Suppressor macrophage (primary cell): ENCODE measurements around the gene FOXO1.
A peak's percentile ranks its signal among the peaks of the same experiment; 100 is the strongest.
"Not testable (repeated sequence)": the region's sequence is repeated elsewhere in the genome, so short reads cannot be mapped to it uniquely, and the experiment has no call there.

Experiments
- DNase-seq, 4 experiments: peaks; one replicate each; pipeline ENCODE4 v3.0.0-alpha.2; 2020 to 2022

Gene FOXO1

GRCh38 chr13:40665126-40666044 lies 1.1 kb downstream of the FOXO1 start:
- DNase-seq = peak; percentile 47 to 68 (median 59)

- peak; percentile 56 to 87 (median 76) for DNase-seq
These were observed 1.9 kb downstream of the FOXO1 start for GRCh38 chr13:40664350-40665125.

- not testable (repeated sequence) for DNase-seq
These were observed 2.4 kb downstream of the FOXO1 start for GRCh38 chr13:40664100-40664349.

GRCh38 chr13:40662866-40663265 lies 3.6 kb downstream of the FOXO1 start:
- no peak for DNase-seq

DNA sequence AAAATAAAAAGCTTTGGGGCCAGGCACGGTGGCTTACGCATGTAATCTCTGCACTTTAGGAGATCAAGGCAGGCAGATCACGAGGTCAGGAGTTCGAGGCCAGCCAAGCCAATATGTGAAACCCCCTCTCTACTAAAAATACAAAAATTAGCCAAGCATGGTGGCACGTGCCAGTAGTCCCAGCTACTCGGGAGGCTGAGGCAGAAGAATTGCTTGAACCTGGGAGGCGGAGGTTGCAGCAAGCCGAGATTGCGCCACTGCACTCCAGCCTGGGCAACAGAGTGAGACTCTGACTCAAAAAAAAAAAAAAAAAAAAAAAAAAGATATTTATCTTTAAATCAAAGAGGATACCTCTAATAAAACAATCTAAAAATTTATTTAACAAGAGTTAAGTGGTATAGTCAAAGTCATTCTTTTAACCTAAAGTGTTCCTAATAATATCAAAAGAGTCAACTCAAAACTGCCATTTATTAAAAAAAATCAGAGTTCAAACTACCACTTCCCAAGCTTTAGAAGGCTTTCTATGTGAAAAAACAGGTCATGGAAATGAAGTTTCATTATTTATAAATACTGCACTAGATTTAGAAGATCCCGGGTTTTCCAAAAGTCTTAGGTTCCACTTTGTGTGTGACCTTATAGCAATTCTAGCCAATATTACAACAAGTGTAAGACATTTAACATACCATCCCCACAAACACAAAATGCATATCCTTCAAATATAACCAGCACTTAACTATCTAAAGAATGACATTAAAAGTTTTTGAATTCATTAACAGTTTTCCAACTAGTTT lies 4.4 kb downstream of the FOXO1 start:
- DNase-seq = no peak

DNA sequence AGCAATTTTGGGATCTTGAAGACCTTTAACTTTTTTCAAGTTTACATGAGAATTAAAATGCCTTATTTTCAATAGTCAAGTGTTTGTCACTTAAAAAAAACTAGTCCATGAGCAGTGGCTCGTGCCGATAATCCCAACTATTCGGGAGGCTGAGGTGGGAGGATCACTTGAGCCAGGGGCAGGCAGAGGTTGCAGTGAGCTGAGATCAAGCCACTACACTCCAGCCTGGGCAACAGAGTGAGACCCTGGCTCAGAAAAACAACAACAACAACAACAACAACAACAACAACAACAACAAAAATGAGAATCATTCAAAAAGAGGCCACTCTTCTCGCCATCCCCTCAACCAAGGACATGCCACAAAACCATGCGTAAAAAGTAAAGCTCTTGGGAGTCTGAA lies 5.7 kb downstream of the FOXO1 start:
- DNase-seq = no peak

DNA sequence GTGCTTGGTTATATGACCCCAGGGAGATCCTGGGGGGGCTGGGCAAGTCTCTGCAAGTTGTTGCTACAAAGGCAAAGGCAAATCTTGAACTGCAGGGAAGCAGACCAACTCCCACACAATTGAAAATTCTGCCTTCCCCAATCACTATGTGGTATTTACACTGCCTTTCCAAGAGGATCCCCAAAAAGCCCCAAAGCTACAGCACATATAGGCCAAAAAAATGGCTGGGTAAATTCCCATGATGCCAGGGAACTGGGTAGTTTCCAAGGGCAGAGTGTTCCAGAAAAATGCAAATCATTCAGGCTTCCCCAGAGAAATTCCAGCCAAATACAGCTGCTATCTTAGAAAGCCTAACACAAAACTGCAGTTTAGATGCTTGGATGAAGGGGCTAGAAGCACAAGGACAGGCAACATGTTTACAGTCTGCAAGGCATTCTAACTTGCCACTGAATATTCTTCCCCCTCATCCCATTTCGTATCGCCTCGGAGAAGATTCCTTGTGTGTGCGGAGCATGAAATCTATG lies 6.2 kb downstream of the FOXO1 start:
- DNase-seq = peak in 3 of 4 experiments; percentile 39 to 40 (median 39)

DNA sequence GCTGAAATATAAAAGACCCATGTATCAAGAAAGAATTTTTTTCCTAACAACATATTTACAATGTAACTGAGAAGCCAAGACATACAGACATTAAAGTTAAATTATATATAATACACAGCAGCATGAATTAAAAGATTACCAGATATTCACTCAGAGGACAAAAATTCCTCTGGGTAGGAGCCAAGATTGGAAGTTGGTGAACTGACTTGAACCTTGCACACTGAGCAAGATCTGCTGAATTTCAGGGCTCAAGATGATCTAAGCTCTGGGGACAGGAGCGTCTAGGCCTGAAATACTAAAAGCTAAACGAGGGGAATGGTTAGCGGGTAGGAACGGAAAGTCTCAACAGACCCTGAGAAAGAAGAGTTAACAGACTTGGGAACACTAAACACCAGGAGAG lies 8.5 kb downstream of the FOXO1 start:
- no peak for DNase-seq

GRCh38 chr13:40657307-40657706 lies 9.1 kb downstream of the FOXO1 start:
- no peak for DNase-seq

GRCh38 chr13:40656358-40656757 lies 10.1 kb downstream of the FOXO1 start:
- peak in 2 of 4 experiments; percentile 57 to 68 for DNase-seq

DNA sequence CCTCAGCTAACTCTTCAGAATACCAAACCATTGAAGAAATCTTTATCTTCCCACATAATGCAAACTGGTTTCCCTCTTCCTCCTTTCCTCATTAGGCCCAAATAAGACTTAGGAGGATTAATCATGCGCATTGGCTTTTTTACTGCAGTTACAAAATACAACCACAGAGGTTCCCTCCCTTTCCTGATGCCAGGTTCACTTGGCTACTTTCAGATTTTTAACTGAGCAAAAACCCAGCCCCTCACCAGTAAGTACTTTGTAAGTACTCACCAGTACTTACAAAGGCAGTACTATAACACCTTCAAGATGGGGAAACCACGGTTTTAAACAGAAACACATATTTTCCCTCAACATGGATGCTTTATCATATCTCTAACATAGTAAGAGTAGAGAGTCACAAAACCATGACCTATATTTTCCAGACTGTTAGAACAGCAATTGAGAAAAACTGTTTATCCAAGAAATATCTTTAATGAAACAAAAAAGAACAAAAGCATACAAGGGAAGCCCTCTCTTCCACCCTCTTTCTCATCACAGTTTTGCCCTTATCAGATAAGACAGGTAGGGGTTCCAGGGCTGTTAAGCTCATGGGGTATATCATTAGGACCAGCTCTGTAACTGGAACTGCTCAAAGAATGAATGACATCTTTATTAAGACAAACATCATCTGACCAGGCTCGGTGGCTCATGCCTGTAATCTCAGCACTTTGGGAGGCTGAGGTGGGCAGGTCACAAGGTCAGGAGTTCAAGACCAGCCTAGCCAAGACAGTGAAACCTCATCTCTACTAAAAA lies 12.7 kb downstream of the FOXO1 start:
- peak in 3 of 4 experiments; percentile 30 to 69 (median 61) for DNase-seq

DNA sequence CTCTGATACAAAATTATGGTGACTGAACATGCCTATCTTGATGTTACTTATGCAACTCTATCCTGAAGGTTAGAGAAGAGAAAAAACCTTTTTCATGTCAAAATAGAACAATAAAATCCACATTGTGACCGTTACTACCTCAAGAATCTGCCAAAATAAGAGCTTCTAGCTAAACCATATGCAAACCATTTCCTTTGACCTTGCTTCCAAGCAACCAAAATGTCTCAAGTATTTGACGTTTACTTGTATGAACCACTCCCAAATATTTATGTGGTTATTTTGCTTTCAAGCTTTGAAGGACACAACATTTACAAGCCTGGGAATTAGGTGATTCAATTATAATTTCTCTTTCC lies 13.9 kb downstream of the FOXO1 start:
- DNase-seq = no peak

DNA sequence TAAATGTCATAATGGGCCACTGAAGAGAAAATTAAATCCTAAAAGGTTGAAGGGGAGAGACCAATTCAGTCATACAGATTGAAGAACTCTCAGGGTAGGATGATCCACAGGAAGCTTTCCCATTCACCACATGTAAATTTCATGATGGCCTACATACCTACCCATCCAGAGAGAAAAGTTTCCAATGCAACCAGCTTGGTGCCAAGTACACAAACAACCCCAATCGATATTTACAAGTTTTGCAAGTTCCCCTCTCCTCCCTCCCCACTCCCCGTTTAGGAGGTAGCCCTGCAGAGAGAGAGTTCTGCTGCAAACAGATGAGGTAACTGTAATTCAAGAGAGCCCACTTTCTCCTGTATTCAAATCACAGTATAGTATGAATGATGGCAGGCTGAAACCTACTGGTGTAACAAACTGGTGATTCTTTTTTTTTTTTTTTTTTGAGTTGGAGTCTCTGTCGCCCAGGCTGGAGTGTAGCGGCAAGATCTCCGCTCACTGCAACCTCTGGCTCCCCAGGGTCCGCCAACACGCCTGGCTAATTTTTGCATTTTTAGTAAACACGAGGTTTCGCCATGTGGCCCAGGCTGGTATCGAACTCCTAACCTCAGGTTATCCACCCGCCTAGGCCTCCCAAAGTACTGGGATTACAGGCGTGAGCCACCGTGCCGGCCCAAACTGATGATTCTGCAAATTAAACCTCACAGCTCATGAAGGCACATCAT lies 14.4 kb downstream of the FOXO1 start:
- DNase-seq = no peak

DNA sequence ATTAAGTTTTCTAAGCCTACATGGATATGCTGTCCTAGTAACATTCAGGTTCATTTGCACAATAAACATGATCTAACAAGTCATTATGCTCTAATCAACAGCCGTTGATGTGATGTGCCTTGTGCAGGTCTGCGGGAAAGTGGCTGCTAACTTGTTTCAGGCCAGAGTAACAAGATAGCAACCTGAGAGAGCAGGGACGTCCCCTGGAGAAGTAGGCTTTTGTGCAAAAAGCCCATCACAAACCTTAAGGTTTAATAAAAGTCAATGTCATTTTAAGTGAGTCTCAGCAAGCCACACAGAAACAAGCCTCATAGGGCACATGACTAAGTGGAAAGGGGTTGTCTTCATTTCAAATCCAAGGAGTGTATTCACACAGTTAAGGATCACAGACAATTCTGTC lies 17.6 kb downstream of the FOXO1 start:
- no peak for DNase-seq

DNA sequence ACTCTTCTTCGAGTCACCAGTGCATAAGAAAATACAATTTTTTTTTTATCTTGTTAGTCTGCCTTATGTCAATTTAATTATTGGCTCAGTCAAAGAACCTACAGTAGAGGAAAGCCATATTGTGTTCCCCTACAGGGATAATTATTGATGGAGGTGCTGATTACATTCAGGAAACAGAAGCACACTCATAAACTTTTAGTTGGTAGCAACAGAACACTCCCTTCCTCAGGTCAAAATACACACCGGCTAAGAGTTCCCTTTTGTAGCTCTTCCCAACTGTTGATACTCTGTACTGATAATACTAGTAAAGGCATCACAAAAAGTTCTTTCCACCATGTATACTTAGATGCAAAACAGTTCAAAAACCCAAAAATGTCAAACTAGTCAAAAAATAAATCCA lies 18.4 kb downstream of the FOXO1 start:
- no peak for DNase-seq

DNA sequence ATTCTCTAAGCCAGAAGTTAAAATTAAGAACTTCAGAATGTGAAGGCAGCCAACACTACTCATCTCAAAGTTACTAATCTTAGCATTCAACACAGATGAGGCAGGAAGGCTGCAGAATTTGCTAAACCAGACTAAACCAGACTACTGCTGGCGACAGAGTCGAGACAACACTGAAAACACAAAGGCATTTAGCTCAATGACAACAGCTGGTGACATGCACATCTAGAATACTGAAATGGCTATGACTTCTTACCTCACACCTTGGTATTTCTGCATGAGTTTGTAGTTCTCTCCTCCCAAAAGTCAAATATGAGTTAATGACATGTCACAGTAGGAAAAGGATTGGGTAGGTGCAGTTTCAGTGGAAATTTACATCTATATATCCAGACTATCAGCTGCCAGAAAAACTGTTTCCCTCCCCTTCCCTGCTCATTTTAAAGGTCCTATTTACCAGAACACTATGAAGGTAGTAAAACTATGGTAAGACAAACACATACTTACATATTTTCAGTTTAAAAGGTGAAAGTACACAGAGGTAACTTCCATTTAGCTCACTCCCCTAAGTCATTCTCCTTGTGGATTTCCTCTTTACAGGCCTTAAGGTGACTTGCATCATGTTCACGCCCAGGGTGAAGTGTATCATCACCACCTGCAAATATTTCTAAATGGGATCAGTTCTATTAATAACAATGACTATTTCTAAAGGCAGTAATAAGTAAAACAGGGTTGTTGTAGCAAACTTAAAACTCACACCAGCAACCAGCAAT lies 21.4 kb downstream of the FOXO1 start:
- peak in 3 of 4 experiments; percentile 28 to 54 (median 37) for DNase-seq

- no peak for DNase-seq
These were observed 25.5 kb downstream of the FOXO1 start for GRCh38 chr13:40640845-40641458.

GRCh38 chr13:40640202-40640601 lies 26.2 kb downstream of the FOXO1 start:
- no peak for DNase-seq

DNA sequence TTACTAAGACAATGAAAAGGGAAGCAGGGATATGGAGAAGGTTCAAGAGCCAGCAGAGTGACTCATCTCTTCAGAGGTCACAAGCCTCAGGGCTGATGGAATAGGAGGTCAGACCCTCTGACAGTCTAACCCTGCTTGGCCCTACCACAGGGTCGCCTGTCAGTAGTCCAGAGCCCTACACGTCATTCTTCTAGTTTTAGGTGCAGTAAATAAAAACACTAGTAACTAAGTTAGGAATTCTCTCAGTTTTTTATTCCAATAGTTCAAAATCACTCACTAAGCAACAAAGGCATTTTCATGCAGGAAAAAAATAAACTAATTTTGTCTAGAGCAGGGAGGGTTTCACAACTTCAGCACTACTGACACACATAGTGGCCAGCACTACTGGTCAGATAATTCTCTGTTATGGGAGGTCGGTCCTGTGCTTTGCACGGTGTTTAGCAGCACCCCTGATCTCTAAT lies 27.2 kb downstream of the FOXO1 start:
- peak; percentile 82 to 96 (median 92) for DNase-seq

- peak; percentile 48 to 67 (median 56) for DNase-seq
These were observed 28.8 kb downstream of the FOXO1 start for GRCh38 chr13:40637643-40638042.
